ENCODE measurements around the gene ENTPD8.

DNA sequence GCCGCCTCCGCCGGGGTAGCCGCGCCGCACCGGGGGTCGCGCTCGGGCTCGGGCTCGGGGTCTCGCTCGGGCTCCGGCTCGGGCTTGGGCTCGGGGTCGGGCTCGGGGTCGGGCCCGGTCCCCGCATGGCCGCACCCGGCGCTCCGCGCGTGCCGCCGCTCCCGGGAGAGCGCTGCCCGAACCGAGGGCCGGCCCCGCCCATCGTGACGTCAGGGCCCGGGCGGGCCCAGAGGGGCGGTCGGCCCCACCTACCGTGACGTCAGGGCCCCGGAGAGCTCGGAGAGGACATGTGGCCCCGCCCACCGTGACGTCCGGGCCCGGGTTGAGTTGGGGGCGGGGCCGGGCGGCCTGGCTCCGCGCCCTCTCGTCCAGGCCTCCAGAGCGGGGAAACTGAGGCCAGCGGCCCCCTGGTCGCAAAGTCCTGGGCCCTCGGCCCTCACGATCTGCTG is 18.0 kb upstream of the ENTPD8 start, which contains the start of gene NSMF:
- TF ChIP-seq, protein P1, sequence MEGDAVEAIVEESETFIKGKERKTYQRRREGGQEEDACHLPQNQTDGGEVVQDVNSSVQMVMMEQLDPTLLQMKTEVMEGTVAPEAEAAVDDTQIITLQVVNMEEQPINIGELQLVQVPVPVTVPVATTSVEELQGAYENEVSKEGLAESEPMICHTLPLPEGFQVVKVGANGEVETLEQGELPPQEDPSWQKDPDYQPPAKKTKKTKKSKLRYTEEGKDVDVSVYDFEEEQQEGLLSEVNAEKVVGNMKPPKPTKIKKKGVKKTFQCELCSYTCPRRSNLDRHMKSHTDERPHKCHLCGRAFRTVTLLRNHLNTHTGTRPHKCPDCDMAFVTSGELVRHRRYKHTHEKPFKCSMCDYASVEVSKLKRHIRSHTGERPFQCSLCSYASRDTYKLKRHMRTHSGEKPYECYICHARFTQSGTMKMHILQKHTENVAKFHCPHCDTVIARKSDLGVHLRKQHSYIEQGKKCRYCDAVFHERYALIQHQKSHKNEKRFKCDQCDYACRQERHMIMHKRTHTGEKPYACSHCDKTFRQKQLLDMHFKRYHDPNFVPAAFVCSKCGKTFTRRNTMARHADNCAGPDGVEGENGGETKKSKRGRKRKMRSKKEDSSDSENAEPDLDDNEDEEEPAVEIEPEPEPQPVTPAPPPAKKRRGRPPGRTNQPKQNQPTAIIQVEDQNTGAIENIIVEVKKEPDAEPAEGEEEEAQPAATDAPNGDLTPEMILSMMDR (IDR thresholded peaks at IDR 0.05), result no peak
- TF ChIP-seq POLR2A (IDR thresholded peaks at IDR 0.05), result peak; percentile 94 to 95

Data from uterus (tissue), 2 donors.